Dendritic cell treated with granulocyte-macrophage colony-stimulating factor and Interleukin-4, amounts not matched to agents 40 ng/mL and 50 ng/mL, for 4 days (primary cell): ENCODE data around the gene FAM222A.

Experiments
- H3K27ac Mint-ChIP-seq: one replicate; pipeline ENCODE4 v1.8.0; 2022; ENCODE audit warnings: mild to moderate bottlenecking, mixed read lengths
- H3K27me3 Mint-ChIP-seq: one replicate; pipeline ENCODE4 v1.8.0; 2022; ENCODE audit warnings: mild to moderate bottlenecking, mixed read lengths
- H3K36me3 Mint-ChIP-seq: one replicate; pipeline ENCODE4 v1.8.0; 2022; ENCODE audit warnings: low read depth, mixed read lengths
- H3K4me1 Mint-ChIP-seq: one replicate; pipeline ENCODE4 v1.8.0; 2022; ENCODE audit warnings: low read depth, mixed read lengths
- H3K4me3 Mint-ChIP-seq: one replicate; pipeline ENCODE4 v1.8.0; 2022; ENCODE audit warnings: mild to moderate bottlenecking, moderate library complexity, mixed read lengths
- H3K9me3 Mint-ChIP-seq: one replicate; pipeline ENCODE4 v1.8.0; 2022; ENCODE audit warnings: mixed read lengths
- intact Hi-C: fragments of 100-400 bp; cut with micrococcal nuclease; formaldehyde crosslinking; loops from one replicate; pipeline ENCODE4 v1.15.0; 2022

Gene FAM222A

GRCh38 chr12:109811624-109811995 lies 98.0 kb downstream of the FAM222A start:
- Mint-ChIP-seq H3K4me1 (peaks cover under 1% of the 10 kb centered on the region), H3K4me3 (no peak overlapping the region), H3K27ac (no peak overlapping the region), H3K27me3 (no peaks in the 10 kb centered on the region), H3K9me3 (no peaks in the 10 kb centered on the region), H3K36me3 (no peaks in the 10 kb centered on the region)
- intact Hi-C loops = no loop called here

GRCh38 chr12:109813810-109814416 lies 100.3 kb downstream of the FAM222A start:
- Mint-ChIP-seq H3K9me3 (no peaks in the 10 kb centered on the region), H3K27me3 (no peaks in the 10 kb centered on the region), H3K4me1 (peaks cover 11% of the 10 kb centered on the region), H3K4me3 (no peak overlapping the region), H3K36me3 (no peaks in the 10 kb centered on the region), H3K27ac (no peak overlapping the region)
- intact Hi-C loops = no loop called here

GRCh38 chr12:109814600-109815150 lies 101.0 kb downstream of the FAM222A start:
- peaks cover 6% of the 10 kb centered on the region for H3K27me3 Mint-ChIP-seq
- intact Hi-C loops = no loop called here

GRCh38 chr12:109815225-109815624 lies 101.6 kb downstream of the FAM222A start:
- Mint-ChIP-seq H3K27me3 (peaks cover 6% of the 10 kb centered on the region), H3K36me3 (no peaks in the 10 kb centered on the region), H3K27ac (no peak overlapping the region), H3K4me3 (no peak overlapping the region), H3K9me3 (no peaks in the 10 kb centered on the region), H3K4me1 (peaks cover 11% of the 10 kb centered on the region)
- intact Hi-C loops = no loop called here

More at GRCh38 chr12:109814600-109815150, 101.0 kb downstream of the FAM222A start:
- Mint-ChIP-seq H3K4me3 (no peak overlapping the region), H3K4me1 (peaks cover 11% of the 10 kb centered on the region), H3K9me3 (no peaks in the 10 kb centered on the region), H3K27ac (no peak overlapping the region), H3K36me3 (no peaks in the 10 kb centered on the region)

- H3K4me1 Mint-ChIP-seq = peaks cover 11% of the 10 kb centered on the region
- H3K27me3 Mint-ChIP-seq = peaks cover 6% of the 10 kb centered on the region
- H3K4me3 Mint-ChIP-seq = no peak overlapping the region
- H3K36me3 Mint-ChIP-seq = no peaks in the 10 kb centered on the region
- H3K27ac Mint-ChIP-seq = no peak overlapping the region
- no peaks in the 10 kb centered on the region for H3K9me3 Mint-ChIP-seq
- intact Hi-C loops = no loop called here
Observed at GRCh38 chr12:109815757-109816617, 102.4 kb downstream of the FAM222A start.

- peaks cover 15% of the 10 kb centered on the region for H3K4me1 Mint-ChIP-seq
- peaks cover 6% of the 10 kb centered on the region for H3K27me3 Mint-ChIP-seq
- H3K27ac Mint-ChIP-seq = no peak overlapping the region
- H3K4me3 Mint-ChIP-seq = no peak overlapping the region
- H3K36me3 Mint-ChIP-seq = no peaks in the 10 kb centered on the region
- no peaks in the 10 kb centered on the region for H3K9me3 Mint-ChIP-seq
- intact Hi-C loops = no loop called here
Observed at GRCh38 chr12:109816870-109817269, 103.2 kb downstream of the FAM222A start.

- Mint-ChIP-seq H3K27me3 (peaks cover 6% of the 10 kb centered on the region), H3K4me3 (no peak overlapping the region), H3K36me3 (no peaks in the 10 kb centered on the region), H3K27ac (no peak overlapping the region), H3K9me3 (no peaks in the 10 kb centered on the region), H3K4me1 (peaks cover 24% of the 10 kb centered on the region)
- intact Hi-C loops = no loop called here
Observed at GRCh38 chr12:109817627-109818231, 104.1 kb downstream of the FAM222A start.

- no peaks in the 10 kb centered on the region for H3K36me3 Mint-ChIP-seq
- H3K9me3 Mint-ChIP-seq = no peaks in the 10 kb centered on the region
- intact Hi-C loops = no loop called here
- H3K4me3 Mint-ChIP-seq = no peak overlapping the region
- no peak overlapping the region for H3K27ac Mint-ChIP-seq
- H3K27me3 Mint-ChIP-seq = peaks cover 6% of the 10 kb centered on the region
- H3K4me1 Mint-ChIP-seq = peaks cover 29% of the 10 kb centered on the region
Observed at GRCh38 chr12:109818253-109818652, 104.6 kb downstream of the FAM222A start.

- Mint-ChIP-seq H3K9me3 (no peaks in the 10 kb centered on the region), H3K4me3 (no peak overlapping the region), H3K27me3 (peaks cover 6% of the 10 kb centered on the region), H3K4me1 (peaks cover 36% of the 10 kb centered on the region), H3K27ac (no peak overlapping the region), H3K36me3 (no peaks in the 10 kb centered on the region)
- intact Hi-C loops = no loop called here
Observed at GRCh38 chr12:109818905-109819500, 105.4 kb downstream of the FAM222A start.
